ENCODE measurements around the gene COA3.

DNA sequence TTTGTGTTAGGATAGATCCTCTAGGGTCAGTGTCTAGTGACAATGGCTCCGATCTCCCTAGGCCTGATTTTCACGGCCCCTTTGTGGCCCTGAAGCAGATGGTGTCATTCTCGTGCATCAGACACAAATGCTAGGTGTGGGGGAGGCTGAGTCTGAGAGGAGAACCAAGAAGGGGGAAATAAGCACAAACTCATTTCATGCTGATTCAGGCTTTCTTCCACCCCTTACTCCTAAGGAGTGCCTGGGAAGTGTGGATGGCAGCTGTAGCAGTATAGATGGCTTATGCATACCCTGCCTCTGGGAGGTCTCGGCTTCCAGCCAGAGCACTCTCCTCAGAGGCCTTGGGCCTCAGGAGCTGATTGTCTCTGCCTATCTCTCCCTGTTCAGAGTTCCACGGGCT lies 19.9 kb downstream of the COA3 start:
- TF ChIP-seq, protein P1, sequence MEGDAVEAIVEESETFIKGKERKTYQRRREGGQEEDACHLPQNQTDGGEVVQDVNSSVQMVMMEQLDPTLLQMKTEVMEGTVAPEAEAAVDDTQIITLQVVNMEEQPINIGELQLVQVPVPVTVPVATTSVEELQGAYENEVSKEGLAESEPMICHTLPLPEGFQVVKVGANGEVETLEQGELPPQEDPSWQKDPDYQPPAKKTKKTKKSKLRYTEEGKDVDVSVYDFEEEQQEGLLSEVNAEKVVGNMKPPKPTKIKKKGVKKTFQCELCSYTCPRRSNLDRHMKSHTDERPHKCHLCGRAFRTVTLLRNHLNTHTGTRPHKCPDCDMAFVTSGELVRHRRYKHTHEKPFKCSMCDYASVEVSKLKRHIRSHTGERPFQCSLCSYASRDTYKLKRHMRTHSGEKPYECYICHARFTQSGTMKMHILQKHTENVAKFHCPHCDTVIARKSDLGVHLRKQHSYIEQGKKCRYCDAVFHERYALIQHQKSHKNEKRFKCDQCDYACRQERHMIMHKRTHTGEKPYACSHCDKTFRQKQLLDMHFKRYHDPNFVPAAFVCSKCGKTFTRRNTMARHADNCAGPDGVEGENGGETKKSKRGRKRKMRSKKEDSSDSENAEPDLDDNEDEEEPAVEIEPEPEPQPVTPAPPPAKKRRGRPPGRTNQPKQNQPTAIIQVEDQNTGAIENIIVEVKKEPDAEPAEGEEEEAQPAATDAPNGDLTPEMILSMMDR (IDR thresholded peaks at IDR 0.05), result no peak
- no peak for TF ChIP-seq POLR2A (IDR thresholded peaks at IDR 0.05)

Data from uterus (tissue), 2 donors.